IPS-NIHi7 (cell line): ENCODE measurements around the gene TOP1.

Experiments
- DNase-seq: peaks from one replicate; pipeline ENCODE4 v3.0.0; 2012; ENCODE audit warnings: mixed read lengths; ENCODE audit errors: extremely low spot score

The TOP1 gene

GRCh38 chr20:41145821-41146620, 117.4 kb downstream of the TOP1 start:
- no peak for DNase-seq

- DNase-seq = no peak
Observed at GRCh38 chr20:41147767-41148191, 119.2 kb downstream of the TOP1 start.

GRCh38 chr20:41148942-41149341, 120.3 kb downstream of the TOP1 start:
- no peak for DNase-seq

- no peak for DNase-seq
Observed at GRCh38 chr20:41150664-41151063, 122.0 kb downstream of the TOP1 start.

- DNase-seq = no peak
Observed at GRCh38 chr20:41151134-41151869, 122.7 kb downstream of the TOP1 start.

GRCh38 chr20:41152108-41152757, 123.6 kb downstream of the TOP1 start:
- DNase-seq = no peak

- no peak for DNase-seq
Observed at GRCh38 chr20:41154436-41155176, 126.0 kb downstream of the TOP1 start.

- no peak for DNase-seq
Observed at GRCh38 chr20:41155261-41155660, 126.6 kb downstream of the TOP1 start.

- DNase-seq = no peak
Observed at GRCh38 chr20:41158082-41158625, 129.5 kb downstream of the TOP1 start.

- DNase-seq = no peak
Observed at GRCh38 chr20:41159547-41159946, 130.9 kb downstream of the TOP1 start.

GRCh38 chr20:41160686-41161085, 132.1 kb downstream of the TOP1 start:
- no peak for DNase-seq

GRCh38 chr20:41161886-41162285, 133.3 kb downstream of the TOP1 start:
- DNase-seq = no peak

GRCh38 chr20:41162396-41162795, 133.8 kb downstream of the TOP1 start:
- no peak for DNase-seq

- no peak for DNase-seq
Observed at GRCh38 chr20:41163821-41164220, 135.2 kb downstream of the TOP1 start.

GRCh38 chr20:41165001-41165882, 136.6 kb downstream of the TOP1 start:
- no peak for DNase-seq

- DNase-seq = no peak
Observed at GRCh38 chr20:41166201-41167117, 137.8 kb downstream of the TOP1 start.

GRCh38 chr20:41167118-41167470, 138.5 kb downstream of the TOP1 start:
- no peak for DNase-seq

GRCh38 chr20:41167481-41168253, 139.0 kb downstream of the TOP1 start:
- no peak for DNase-seq
